ENCODE results near the gene OCA2. TPM values are rescaled to one million over a fixed set of nuclear protein-coding genes. Genes with fewer than 3 reads are reported as not detected.

The OCA2 gene
- total and polyA plus RNA-seq, 2 of the 8 experiments (the other 6 are each of a cell fraction or from before 2014, with no cell fraction given): 0.20 TPM

- TF ChIP-seq CHD7 (IDR thresholded peaks at IDR 0.05; ENCODE audit: insufficient replicate concordance, low read length) (no peak), YY1 (IDR thresholded peaks at IDR 0.05; ENCODE audit: low read depth, low read length) (no peak), TBP (IDR thresholded peaks at IDR 0.05; ENCODE audit: low read depth, low read length) (no peak), E2F6 (IDR thresholded peaks at IDR 0.05) (no peak), KDM1A (IDR thresholded peaks at IDR 0.05; ENCODE audit: borderline replicate concordance, low read length) (no peak), BRCA1 (IDR thresholded peaks at IDR 0.05; ENCODE audit: low read depth, low read length) (no peak), CHD2 (IDR thresholded peaks at IDR 0.05; ENCODE audit: low read length) (no peak), USF2 (IDR thresholded peaks at IDR 0.05; ENCODE audit: low read length) (no peak), GABPA (IDR thresholded peaks at IDR 0.05; ENCODE audit: borderline replicate concordance, insufficient read depth, low read length) (no peak)
Observed at GRCh38 chr15:27854601-27855000, 244.5 kb downstream of the OCA2 start (continued).

All from H1 (cell line).